Stimulated activated CD4-positive, alpha-beta T cell treated with anti-CD3 and anti-CD28 coated beads, TNF-alpha, amount 100 ng/mL, for 4 hours (primary cell): ENCODE data around the gene TBKBP1.

Source experiments
- DNase-seq, 3 experiments: peaks; one replicate each; pipeline ENCODE4 v3.0.0-alpha.2; 2020; ENCODE audit warnings: low read depth in 3 of 3

Gene TBKBP1

GRCh38 chr17:47693731-47694580, at the start of gene TBKBP1:
Gene TBKBP1, plus strand, starts transcription at chr17:47694161. Its CDS starts 1,952 bp downstream, at chr17:47696113.
- DNase-seq, result peak in 2 of 3 experiments; percentile 61 to 66

- DNase-seq, result no peak
Measured at GRCh38 chr17:47644324-47644723, 49.6 kb upstream of the TBKBP1 start.

- DNase-seq, result peak; percentile 89 to 92 (median 90)
Measured at GRCh38 chr17:47649153-47649971, 44.6 kb upstream of the TBKBP1 start, which contains the start of gene KPNB1. Gene KPNB1, plus strand, starts transcription at chr17:47649919. Its CDS starts 326 bp downstream, at chr17:47650245.

- no peak for DNase-seq
Measured at GRCh38 chr17:47649972-47650524, 43.9 kb upstream of the TBKBP1 start.

- peak; percentile 84 to 91 (median 90) for DNase-seq
Measured at GRCh38 chr17:47650525-47651522, 43.1 kb upstream of the TBKBP1 start.

GRCh38 chr17:47651704-47652103, 42.3 kb upstream of the TBKBP1 start:
- DNase-seq, result no peak

GRCh38 chr17:47652570-47652969, 41.4 kb upstream of the TBKBP1 start:
- DNase-seq, result no peak

- no peak for DNase-seq
Measured at GRCh38 chr17:47653442-47653841, 40.5 kb upstream of the TBKBP1 start.

- no peak for DNase-seq
Measured at GRCh38 chr17:47654991-47655390, 39.0 kb upstream of the TBKBP1 start.

GRCh38 chr17:47660064-47660492, 33.9 kb upstream of the TBKBP1 start:
- DNase-seq, result no peak

- peak in 2 of 3 experiments; percentile 22 to 53 for DNase-seq
Measured at GRCh38 chr17:47663912-47664623, 29.9 kb upstream of the TBKBP1 start.

GRCh38 chr17:47664624-47664941, 29.4 kb upstream of the TBKBP1 start:
- no peak for DNase-seq

GRCh38 chr17:47665655-47666054, 28.3 kb upstream of the TBKBP1 start:
- no peak for DNase-seq

- no peak for DNase-seq
Measured at GRCh38 chr17:47669081-47669480, 24.9 kb upstream of the TBKBP1 start.

GRCh38 chr17:47670064-47670463, 23.9 kb upstream of the TBKBP1 start:
- DNase-seq, result no peak

GRCh38 chr17:47674499-47674898, 19.5 kb upstream of the TBKBP1 start:
- no peak for DNase-seq

- DNase-seq, result no peak
Measured at GRCh38 chr17:47675380-47676198, 18.4 kb upstream of the TBKBP1 start.

- no peak for DNase-seq
Measured at GRCh38 chr17:47676199-47676472, 17.8 kb upstream of the TBKBP1 start.

- no peak for DNase-seq
Measured at GRCh38 chr17:47676510-47677165, 17.3 kb upstream of the TBKBP1 start.
